GM18868 (cell line): ENCODE results near the gene LAX1.
"Not testable (repeated sequence)": the region's sequence is repeated elsewhere in the genome, so short reads cannot be mapped to it uniquely, and the experiment has no call there.

Experiments used
- ATAC-seq: cut with Tn5 transposase; IDR thresholded peaks from one replicate; pipeline ENCODE4 v1.9.1; 2021; ENCODE audit warnings: mild to moderate bottlenecking, moderate library complexity; ENCODE audit not compliant: unreplicated experiment

Gene LAX1

GRCh38 chr1:203765029-203765837 lies at the start of gene LAX1:
LAX1 (plus strand) TSS chr1:203765183; CDS start chr1:203765566, 383 bp downstream.
- ATAC-seq = peak; percentile 81

GRCh38 chr1:203717120-203717519 lies 47.9 kb upstream of the LAX1 start:
- ATAC-seq = no peak

- no peak for ATAC-seq
Observed at GRCh38 chr1:203720242-203720641, 44.7 kb upstream of the LAX1 start.

GRCh38 chr1:203722909-203723308 lies 42.1 kb upstream of the LAX1 start:
- ATAC-seq = no peak

GRCh38 chr1:203726417-203726867 lies 38.5 kb upstream of the LAX1 start:
- ATAC-seq = no peak

- no peak for ATAC-seq
Observed at GRCh38 chr1:203733009-203733863, 31.7 kb upstream of the LAX1 start.

GRCh38 chr1:203742436-203742835 lies 22.5 kb upstream of the LAX1 start:
- ATAC-seq = no peak

GRCh38 chr1:203743091-203743571 lies 21.9 kb upstream of the LAX1 start:
- ATAC-seq = no peak

GRCh38 chr1:203744075-203744972 lies 20.7 kb upstream of the LAX1 start:
- no peak for ATAC-seq

GRCh38 chr1:203746281-203746680 lies 18.7 kb upstream of the LAX1 start:
- no peak for ATAC-seq

GRCh38 chr1:203751051-203751450 lies 13.9 kb upstream of the LAX1 start:
- no peak for ATAC-seq

- not testable (repeated sequence) for ATAC-seq
Observed at GRCh38 chr1:203751618-203752361, 13.2 kb upstream of the LAX1 start.

GRCh38 chr1:203754455-203754864 lies 10.5 kb upstream of the LAX1 start:
- ATAC-seq = no peak

- ATAC-seq = no peak
Observed at GRCh38 chr1:203756036-203756435, 8.9 kb upstream of the LAX1 start.

GRCh38 chr1:203758749-203759148 lies 6.2 kb upstream of the LAX1 start:
- ATAC-seq = not testable (repeated sequence)

GRCh38 chr1:203760506-203760905 lies 4.5 kb upstream of the LAX1 start:
- ATAC-seq = no peak

GRCh38 chr1:203761958-203762357 lies 3.0 kb upstream of the LAX1 start:
- not testable (repeated sequence) for ATAC-seq

- ATAC-seq = no peak
Observed at GRCh38 chr1:203763505-203763904, 1.5 kb upstream of the LAX1 start.

- ATAC-seq = no peak
Observed at GRCh38 chr1:203764105-203765028, 616 bp upstream of the LAX1 start.
